ENCODE data around the gene TEX10.

TEX10 gene

GRCh38 chr9:100307080-100307479 lies 45.7 kb downstream of the TEX10 start:
- in situ Hi-C loops (cut with HindIII; ENCODE audit: low sequenced_read_pairs), result loop anchor here (25.0 kb wide), 1 partner anchor 280 kb away; the partner anchor contains the start of gene CAVIN4
- DNase-seq (ENCODE audit: low read depth), result no peak
- H3K4me3 ChIP-seq (ENCODE audit: low read depth, low read length), result no peak overlapping the region
- no peak for TF ChIP-seq CTCF (IDR thresholded peaks at IDR 0.05; ENCODE audit: low read depth, low read length, missing control alignments)

- in situ Hi-C loops (cut with HindIII; ENCODE audit: low sequenced_read_pairs), result loop anchor here (25.0 kb wide), 1 partner anchor 281 kb away; the partner anchor contains the start of gene CAVIN4
- no peak for TF ChIP-seq CTCF (IDR thresholded peaks at IDR 0.05; ENCODE audit: low read depth, low read length, missing control alignments)
- no peak for DNase-seq (ENCODE audit: low read depth)
- H3K4me3 ChIP-seq (ENCODE audit: low read depth, low read length), result no peak overlapping the region
Measured at GRCh38 chr9:100306283-100306682, 46.5 kb downstream of the TEX10 start.

- no peak for TF ChIP-seq CTCF (IDR thresholded peaks at IDR 0.05; ENCODE audit: low read depth, low read length, missing control alignments)
- in situ Hi-C loops (cut with HindIII; ENCODE audit: low sequenced_read_pairs), result loop anchor here (25.0 kb wide), 1 partner anchor 284 kb away; the partner anchor contains the start of gene CAVIN4
- no peak for DNase-seq (ENCODE audit: low read depth)
- H3K4me3 ChIP-seq (ENCODE audit: low read depth, low read length), result no peak overlapping the region
Measured at GRCh38 chr9:100303747-100304146, 49.0 kb downstream of the TEX10 start.

GRCh38 chr9:100298378-100298777 lies 54.4 kb downstream of the TEX10 start:
- no peak for TF ChIP-seq CTCF (IDR thresholded peaks at IDR 0.05; ENCODE audit: low read depth, low read length, missing control alignments)
- no peak for DNase-seq (ENCODE audit: low read depth)
- no peak overlapping the region for H3K4me3 ChIP-seq (ENCODE audit: low read depth, low read length)
- in situ Hi-C loops (cut with HindIII; ENCODE audit: low sequenced_read_pairs), result no loop called here

- no peak for TF ChIP-seq CTCF (IDR thresholded peaks at IDR 0.05; ENCODE audit: low read depth, low read length, missing control alignments)
- in situ Hi-C loops (cut with HindIII; ENCODE audit: low sequenced_read_pairs), result no loop called here
Measured at GRCh38 chr9:100296407-100296806, 56.3 kb downstream of the TEX10 start.

GRCh38 chr9:100295240-100295639 lies 57.5 kb downstream of the TEX10 start:
- no peak for DNase-seq (ENCODE audit: low read depth)
- no peak for TF ChIP-seq CTCF (IDR thresholded peaks at IDR 0.05; ENCODE audit: low read depth, low read length, missing control alignments)
- H3K4me3 ChIP-seq (ENCODE audit: low read depth, low read length), result no peak overlapping the region
- in situ Hi-C loops (cut with HindIII; ENCODE audit: low sequenced_read_pairs), result no loop called here

More at GRCh38 chr9:100296407-100296806, 56.3 kb downstream of the TEX10 start:
- H3K4me3 ChIP-seq (ENCODE audit: low read depth, low read length), result no peak overlapping the region
- no peak for DNase-seq (ENCODE audit: low read depth)
